ENCODE data around the gene CETN1.

- TF ChIP-seq, protein P1, sequence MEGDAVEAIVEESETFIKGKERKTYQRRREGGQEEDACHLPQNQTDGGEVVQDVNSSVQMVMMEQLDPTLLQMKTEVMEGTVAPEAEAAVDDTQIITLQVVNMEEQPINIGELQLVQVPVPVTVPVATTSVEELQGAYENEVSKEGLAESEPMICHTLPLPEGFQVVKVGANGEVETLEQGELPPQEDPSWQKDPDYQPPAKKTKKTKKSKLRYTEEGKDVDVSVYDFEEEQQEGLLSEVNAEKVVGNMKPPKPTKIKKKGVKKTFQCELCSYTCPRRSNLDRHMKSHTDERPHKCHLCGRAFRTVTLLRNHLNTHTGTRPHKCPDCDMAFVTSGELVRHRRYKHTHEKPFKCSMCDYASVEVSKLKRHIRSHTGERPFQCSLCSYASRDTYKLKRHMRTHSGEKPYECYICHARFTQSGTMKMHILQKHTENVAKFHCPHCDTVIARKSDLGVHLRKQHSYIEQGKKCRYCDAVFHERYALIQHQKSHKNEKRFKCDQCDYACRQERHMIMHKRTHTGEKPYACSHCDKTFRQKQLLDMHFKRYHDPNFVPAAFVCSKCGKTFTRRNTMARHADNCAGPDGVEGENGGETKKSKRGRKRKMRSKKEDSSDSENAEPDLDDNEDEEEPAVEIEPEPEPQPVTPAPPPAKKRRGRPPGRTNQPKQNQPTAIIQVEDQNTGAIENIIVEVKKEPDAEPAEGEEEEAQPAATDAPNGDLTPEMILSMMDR (IDR thresholded peaks at IDR 0.05; ENCODE audit: insufficient read depth, low read length, poor library complexity, severe bottlenecking) = no peak
- no peak for TF ChIP-seq EZH2phosphoT487 (conservative IDR thresholded peaks at IDR 0.05; ENCODE audit: low read length)
Measured at GRCh38 chr18:577643-578375, 2.4 kb upstream of the CETN1 start.
